GM21526 (cell line): ENCODE data around the gene SLC31A1.

Experiments used
- ATAC-seq: cut with Tn5 transposase; IDR thresholded peaks from one replicate; pipeline ENCODE4 v1.9.1; 2021; ENCODE audit warnings: moderate library complexity; ENCODE audit not compliant: unreplicated experiment, low FRiP score

The SLC31A1 gene

GRCh38 chr9:113221003-113221799, at the start of gene SLC31A1, which contains the start of gene FKBP15:
TSS of gene SLC31A1 (plus strand) at chr9:113221544. CDS start at chr9:113256149, 34,605 bp downstream.
TSS of gene FKBP15 (minus strand) at chr9:113221277. CDS start at chr9:113221243, 34 bp downstream.
- ATAC-seq, result peak; percentile 81

GRCh38 chr9:113173341-113173740, 48.0 kb upstream of the SLC31A1 start:
- no peak for ATAC-seq

- no peak for ATAC-seq
Measured at GRCh38 chr9:113176803-113177202, 44.5 kb upstream of the SLC31A1 start.

- ATAC-seq, result no peak
Measured at GRCh38 chr9:113177251-113177650, 44.1 kb upstream of the SLC31A1 start.

- no peak for ATAC-seq
Measured at GRCh38 chr9:113178087-113178486, 43.3 kb upstream of the SLC31A1 start.

- no peak for ATAC-seq
Measured at GRCh38 chr9:113179839-113180238, 41.5 kb upstream of the SLC31A1 start.

- no peak for ATAC-seq
Measured at GRCh38 chr9:113181165-113181564, 40.2 kb upstream of the SLC31A1 start.

- no peak for ATAC-seq
Measured at GRCh38 chr9:113183956-113184488, 37.3 kb upstream of the SLC31A1 start.

- ATAC-seq, result no peak
Measured at GRCh38 chr9:113184539-113184938, 36.8 kb upstream of the SLC31A1 start.

GRCh38 chr9:113185271-113185670, 36.1 kb upstream of the SLC31A1 start:
- ATAC-seq, result no peak

GRCh38 chr9:113186137-113186755, 35.1 kb upstream of the SLC31A1 start:
- no peak for ATAC-seq

GRCh38 chr9:113187929-113188595, 33.3 kb upstream of the SLC31A1 start:
- ATAC-seq, result no peak

- ATAC-seq, result no peak
Measured at GRCh38 chr9:113192455-113192854, 28.9 kb upstream of the SLC31A1 start.

GRCh38 chr9:113199683-113200329, 21.5 kb upstream of the SLC31A1 start:
- no peak for ATAC-seq

- no peak for ATAC-seq
Measured at GRCh38 chr9:113205432-113205831, 15.9 kb upstream of the SLC31A1 start.

GRCh38 chr9:113205861-113206260, 15.5 kb upstream of the SLC31A1 start:
- ATAC-seq, result no peak

- no peak for ATAC-seq
Measured at GRCh38 chr9:113210815-113211214, 10.5 kb upstream of the SLC31A1 start.

GRCh38 chr9:113215132-113215531, 6.2 kb upstream of the SLC31A1 start:
- no peak for ATAC-seq

GRCh38 chr9:113216406-113216805, 4.9 kb upstream of the SLC31A1 start:
- ATAC-seq, result no peak

GRCh38 chr9:113219186-113219936, 2.0 kb upstream of the SLC31A1 start:
- ATAC-seq, result peak; percentile 38
